ENCODE measurements around the gene SNX27. TPM values are rescaled to one million over a fixed set of nuclear protein-coding genes. Genes with fewer than 3 reads are reported as not detected.

Gene SNX27
- total and polyA plus RNA-seq, 2 donors (not counting 3 experiments of a cell fraction or from before 2014, with no cell fraction given): 8.1 to 24.9 TPM

DNA sequence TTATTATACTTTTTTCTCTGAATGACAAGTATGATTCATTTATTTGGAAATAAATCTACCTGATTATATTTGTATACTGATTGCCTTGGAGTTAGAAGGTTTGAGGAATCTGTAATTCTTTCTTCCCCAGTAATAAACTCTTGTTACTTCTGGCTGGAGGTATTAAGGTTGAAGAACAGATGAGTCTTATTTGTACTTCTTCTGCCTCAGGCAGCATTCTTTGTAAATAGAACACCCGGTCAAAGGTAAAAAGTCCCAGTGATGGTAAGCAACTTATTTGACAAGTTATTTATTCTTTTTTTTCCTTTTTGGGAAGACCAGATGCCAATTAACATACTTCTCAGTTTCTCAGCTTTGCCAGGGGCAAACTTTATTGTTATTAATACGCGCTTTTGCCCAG, 12.9 kb downstream of the SNX27 start:
- intact Hi-C loops (cut with micrococcal nuclease) (no loop called here), dilution Hi-C loops (cut with MboI; ENCODE audit: extremely low pct_ligation_motif_present, low sequenced_read_pairs) (no loop called here)
- H3K27me3 ChIP-seq (ENCODE audit: control insufficient read depth in 2 of 2, insufficient read depth in 2 of 2, low read length in 2 of 2): no peaks in the 10 kb centered on the region
- no peak overlapping the region for H3K4me3 ChIP-seq (replicated peaks in 1 of 3; ENCODE audit: insufficient read depth in 1 of 3, low read depth in 1 of 3, low read length in 3 of 3)
- no peaks in the 10 kb centered on the region for H3K9me3 ChIP-seq (replicated peaks; ENCODE audit: control insufficient read depth, insufficient read depth, low read length)
- FAIRE-seq (no peak), DNase-seq (ENCODE audit: low read depth, low spot score) (no peak)
- H3K27ac ChIP-seq (ENCODE audit: insufficient read depth, low read depth, low read length): no peak overlapping the region
- TF ChIP-seq EZH2 (IDR thresholded peaks at IDR 0.05; ENCODE audit: borderline replicate concordance, low read depth, low read length, severe bottlenecking): no peak
- TF ChIP-seq MYC (IDR thresholded peaks at IDR 0.05; ENCODE audit: low read depth, low read length): no peak
- TF ChIP-seq FOS (IDR thresholded peaks at IDR 0.05; ENCODE audit: borderline replicate concordance, insufficient read depth, low read length): no peak
- no peak for TF ChIP-seq POLR2AphosphoS5 (IDR thresholded peaks at IDR 0.05; ENCODE audit: insufficient read depth, low read depth, low read length)
- TF ChIP-seq, protein P1, sequence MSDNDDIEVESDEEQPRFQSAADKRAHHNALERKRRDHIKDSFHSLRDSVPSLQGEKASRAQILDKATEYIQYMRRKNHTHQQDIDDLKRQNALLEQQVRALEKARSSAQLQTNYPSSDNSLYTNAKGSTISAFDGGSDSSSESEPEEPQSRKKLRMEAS (IDR thresholded peaks at IDR 0.05; ENCODE audit: insufficient read depth, insufficient read length): no peak
- no peak for TF ChIP-seq GATA2 (IDR thresholded peaks at IDR 0.05; ENCODE audit: insufficient read depth, insufficient read length, low read depth, low read length)
- no peak for TF ChIP-seq JUN (IDR thresholded peaks at IDR 0.05; ENCODE audit: borderline replicate concordance, insufficient read depth, insufficient read length, low read depth)
- TF ChIP-seq, protein P2, sequence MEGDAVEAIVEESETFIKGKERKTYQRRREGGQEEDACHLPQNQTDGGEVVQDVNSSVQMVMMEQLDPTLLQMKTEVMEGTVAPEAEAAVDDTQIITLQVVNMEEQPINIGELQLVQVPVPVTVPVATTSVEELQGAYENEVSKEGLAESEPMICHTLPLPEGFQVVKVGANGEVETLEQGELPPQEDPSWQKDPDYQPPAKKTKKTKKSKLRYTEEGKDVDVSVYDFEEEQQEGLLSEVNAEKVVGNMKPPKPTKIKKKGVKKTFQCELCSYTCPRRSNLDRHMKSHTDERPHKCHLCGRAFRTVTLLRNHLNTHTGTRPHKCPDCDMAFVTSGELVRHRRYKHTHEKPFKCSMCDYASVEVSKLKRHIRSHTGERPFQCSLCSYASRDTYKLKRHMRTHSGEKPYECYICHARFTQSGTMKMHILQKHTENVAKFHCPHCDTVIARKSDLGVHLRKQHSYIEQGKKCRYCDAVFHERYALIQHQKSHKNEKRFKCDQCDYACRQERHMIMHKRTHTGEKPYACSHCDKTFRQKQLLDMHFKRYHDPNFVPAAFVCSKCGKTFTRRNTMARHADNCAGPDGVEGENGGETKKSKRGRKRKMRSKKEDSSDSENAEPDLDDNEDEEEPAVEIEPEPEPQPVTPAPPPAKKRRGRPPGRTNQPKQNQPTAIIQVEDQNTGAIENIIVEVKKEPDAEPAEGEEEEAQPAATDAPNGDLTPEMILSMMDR (IDR thresholded peaks at IDR 0.05; ENCODE audit: extremely low read depth in 1 of 2, insufficient read depth in 1 of 2, low read depth in 1 of 2, low read length in 2 of 2): no peak
- TF ChIP-seq POLR2A (IDR thresholded peaks at IDR 0.05; ENCODE audit: low read depth, low read length): no peak
- ChIA-PET POLR2A (no interaction called here), CTCF (interaction anchor here (1.0 kb wide), 1 partner anchor 10 kb away, joined by 3 read pairs; no protein-coding TSS in a partner anchor)
- no peak overlapping the region for H2AFZ ChIP-seq (ENCODE audit: low read depth, low read length)
- H3K4me1 ChIP-seq (ENCODE audit: control insufficient read depth, extremely low read depth, insufficient read depth, low read length): no peaks in the 10 kb centered on the region
- no peaks in the 10 kb centered on the region for H3K9me1 ChIP-seq (replicated peaks; ENCODE audit: control insufficient read depth, extremely low read depth, insufficient read depth, low read length)
- BruUV-seq (replicated peaks): no TSS peak
- H3K79me2 ChIP-seq (ENCODE audit: control insufficient read depth, insufficient read depth, low read length): peaks cover 9% of the 10 kb centered on the region
- H3K4me2 ChIP-seq (ENCODE audit: insufficient read depth, low read length): no peak overlapping the region
- no peak overlapping the region for H3K9ac ChIP-seq (replicated peaks; ENCODE audit: extremely low read depth, insufficient read depth, low read length)
- H4K20me1 ChIP-seq (replicated peaks; ENCODE audit: control insufficient read depth, extremely low read depth, insufficient read depth, low read length): no peaks in the 10 kb centered on the region
- no peaks in the 10 kb centered on the region for H3K36me3 ChIP-seq (ENCODE audit: control insufficient read depth in 2 of 2, extremely low read depth in 1 of 2, insufficient read depth in 2 of 2, low read length in 2 of 2)

Data from endothelial cell of umbilical vein (primary cell).